ENCODE measurements around the gene PPME1. TPM values are rescaled to one million over a fixed set of nuclear protein-coding genes. Genes with fewer than 3 reads are reported as not detected.

The PPME1 gene
- total and polyA plus RNA-seq, 12 donors: 24.2 to 35.3 (median 30.0) TPM

GRCh38 chr11:74132833-74133232 lies 38.3 kb upstream of the PPME1 start:
- Histone ChIP-seq H3K27me3 (no peaks in the 10 kb centered on the region), H3K36me3 (peaks cover 0 to 82% (median 6%) of the 10 kb centered on the region in 9 donors), H3K4me1 (peaks cover 0 to 3% (median 0%) of the 10 kb centered on the region in 9 donors), H3K27ac (no peak overlapping the region), H3K9me3 (no peaks in the 10 kb centered on the region), H3K4me3 (no peak overlapping the region)
- ATAC-seq (no peak), DNase-seq (no peak)
- WGBS, 2 donors: 94 to 96% methylated on average over 3 of the region's 3 CpGs
- intact Hi-C loops (cut with DNase I): no loop called here
- no peak for TF ChIP-seq CTCF (IDR thresholded peaks at IDR 0.05)

- WGBS, 2 donors: 96 to 97% methylated on average over 3 of the region's 3 CpGs
- no peak for TF ChIP-seq CTCF (IDR thresholded peaks at IDR 0.05)
- peaks cover 0 to 85% (median 6%) of the 10 kb centered on the region in 9 donors for H3K36me3 ChIP-seq
Measured at GRCh38 chr11:74133436-74133835, 37.7 kb upstream of the PPME1 start.

GRCh38 chr11:74134661-74135060 lies 36.4 kb upstream of the PPME1 start:
- TF ChIP-seq CTCF (IDR thresholded peaks at IDR 0.05): no peak
- intact Hi-C loops (cut with DNase I): no loop called here
- Histone ChIP-seq H3K27ac (no peak overlapping the region), H3K36me3 (peaks cover 0 to 92% (median 6%) of the 10 kb centered on the region in 9 donors), H3K27me3 (no peaks in the 10 kb centered on the region), H3K4me3 (no peak overlapping the region), H3K9me3 (no peaks in the 10 kb centered on the region), H3K4me1 (peaks cover 0 to 19% (median 15%) of the 10 kb centered on the region in 9 donors)
- ATAC-seq: no peak
- no peak for DNase-seq
- WGBS, 2 donors: 97 to 98% methylated on average over 3 of the region's 3 CpGs

More at GRCh38 chr11:74133436-74133835, 37.7 kb upstream of the PPME1 start:
- H3K9me3 ChIP-seq: no peaks in the 10 kb centered on the region
- H3K4me3 ChIP-seq: no peak overlapping the region
- H3K27ac ChIP-seq: no peak overlapping the region
- ATAC-seq (no peak), DNase-seq (no peak)
- intact Hi-C loops (cut with DNase I): no loop called here
- peaks cover 0 to 7% (median 6%) of the 10 kb centered on the region in 9 donors for H3K4me1 ChIP-seq
- H3K27me3 ChIP-seq: no peaks in the 10 kb centered on the region

- no peaks in the 10 kb centered on the region for H3K9me3 ChIP-seq
- H3K4me3 ChIP-seq: no peak overlapping the region
- H3K36me3 ChIP-seq: peaks cover 0 to 90% (median 6%) of the 10 kb centered on the region in 9 donors
- H3K4me1 ChIP-seq: peaks cover 0 to 19% (median 15%) of the 10 kb centered on the region in 9 donors
- DNase-seq (no peak), ATAC-seq (no peak)
- intact Hi-C loops (cut with DNase I): no loop called here
- no peak overlapping the region for H3K27ac ChIP-seq
- no peak for TF ChIP-seq CTCF (IDR thresholded peaks at IDR 0.05)
- H3K27me3 ChIP-seq: no peaks in the 10 kb centered on the region
- WGBS, 2 donors: 92 to 95% methylated on average over 3 of the region's 3 CpGs
Measured at GRCh38 chr11:74135127-74135840, 35.8 kb upstream of the PPME1 start.
